Peyer's patch (tissue), 4 donors: ENCODE data around the gene GALNT9.

Experiments used
- POLR2A ChIP-seq, 2 donors: fragments of 450-650 bp; IDR thresholded peaks; one replicate each; pipeline ENCODE4 v1.5.1; 2017; ENCODE audit warnings: antibody characterized with exemption in 2 of 2, mild to moderate bottlenecking in 2 of 2, moderate library complexity in 2 of 2
- TF ChIP-seq, protein P1 (sequence below), 6 experiments: fragments of 450-650 bp in 4 of 6; fragments of 200-600 bp in 2 of 6; sonication (generic) in 1 of 6; IDR thresholded peaks; one replicate each; pipeline ENCODE4 v1.5.1; 2017 to 2019; ENCODE audit warnings: antibody characterized with exemption in 6 of 6, mild to moderate bottlenecking in 3 of 6, moderate library complexity in 1 of 6

DNA sequence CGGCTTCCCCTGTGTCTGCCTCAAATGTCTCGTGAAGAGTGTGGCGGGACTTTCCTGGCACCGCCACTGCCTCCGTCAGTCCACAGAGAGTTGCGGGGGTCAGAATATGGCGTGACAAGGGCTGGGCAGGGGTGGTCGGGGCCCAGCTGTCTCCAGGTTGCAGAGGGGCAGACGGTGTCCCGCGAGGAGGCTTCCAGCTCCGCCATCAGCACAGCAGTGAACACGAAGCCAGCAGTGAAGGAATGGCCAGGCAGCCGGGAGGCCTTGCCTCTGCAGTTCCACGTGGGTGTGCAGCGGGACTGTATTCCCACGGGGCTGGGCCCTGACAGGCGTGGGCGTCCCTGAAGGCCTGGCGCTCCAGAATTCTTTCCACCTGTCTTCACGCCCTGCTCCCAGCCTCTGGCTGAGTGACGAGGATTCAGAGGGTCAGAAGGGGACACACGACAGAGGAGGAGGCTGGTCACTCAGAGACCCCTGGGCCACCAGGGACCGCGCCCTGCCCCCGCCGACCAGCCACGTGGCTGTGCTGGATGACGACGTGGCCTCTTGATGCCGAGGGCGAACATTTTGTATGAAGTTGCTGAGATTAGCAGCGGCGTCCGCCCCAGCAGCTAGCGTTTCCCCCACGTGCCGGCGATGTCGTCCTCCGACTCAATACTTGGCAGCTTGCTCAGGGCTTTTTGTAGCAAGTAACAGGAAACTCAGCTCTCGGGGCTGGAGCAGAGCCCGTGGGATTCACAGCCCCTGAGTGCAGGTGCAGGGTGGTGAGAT is 25.0 kb upstream of the GALNT9 start:
- TF ChIP-seq POLR2A (IDR thresholded peaks at IDR 0.05): no peak
- TF ChIP-seq, protein P1, sequence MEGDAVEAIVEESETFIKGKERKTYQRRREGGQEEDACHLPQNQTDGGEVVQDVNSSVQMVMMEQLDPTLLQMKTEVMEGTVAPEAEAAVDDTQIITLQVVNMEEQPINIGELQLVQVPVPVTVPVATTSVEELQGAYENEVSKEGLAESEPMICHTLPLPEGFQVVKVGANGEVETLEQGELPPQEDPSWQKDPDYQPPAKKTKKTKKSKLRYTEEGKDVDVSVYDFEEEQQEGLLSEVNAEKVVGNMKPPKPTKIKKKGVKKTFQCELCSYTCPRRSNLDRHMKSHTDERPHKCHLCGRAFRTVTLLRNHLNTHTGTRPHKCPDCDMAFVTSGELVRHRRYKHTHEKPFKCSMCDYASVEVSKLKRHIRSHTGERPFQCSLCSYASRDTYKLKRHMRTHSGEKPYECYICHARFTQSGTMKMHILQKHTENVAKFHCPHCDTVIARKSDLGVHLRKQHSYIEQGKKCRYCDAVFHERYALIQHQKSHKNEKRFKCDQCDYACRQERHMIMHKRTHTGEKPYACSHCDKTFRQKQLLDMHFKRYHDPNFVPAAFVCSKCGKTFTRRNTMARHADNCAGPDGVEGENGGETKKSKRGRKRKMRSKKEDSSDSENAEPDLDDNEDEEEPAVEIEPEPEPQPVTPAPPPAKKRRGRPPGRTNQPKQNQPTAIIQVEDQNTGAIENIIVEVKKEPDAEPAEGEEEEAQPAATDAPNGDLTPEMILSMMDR (IDR thresholded peaks at IDR 0.05): no peak
